GM12891 (cell line): Measurements from ENCODE around the gene OLFML3.

Source experiments
- DNase-seq: peaks from one replicate; pipeline ENCODE4 v3.0.0; 2011; ENCODE audit warnings: low spot score; ENCODE audit not compliant: insufficient read length
- FAIRE-seq: peaks from 2 replicates; lab custom pipeline; 2011; peaks lifted over from hg19 to GRCh38; lab: Jason Lieb, UNC
- PAX5 ChIP-seq: IDR thresholded peaks from 2 replicates; pipeline ENCODE4 v1.6.1; 2011; ENCODE audit warnings: low read length, moderate library complexity, mild to moderate bottlenecking; ENCODE audit not compliant: insufficient read depth, severe bottlenecking
- POLR2A ChIP-seq: IDR thresholded peaks from 2 replicates; pipeline ENCODE4 v1.6.1; 2011; ENCODE audit warnings: low read depth, low read length, control low read depth
- POLR2AphosphoS5 ChIP-seq: IDR thresholded peaks from 2 replicates; pipeline ENCODE4 v1.6.1; 2011; ENCODE audit warnings: low read depth, low read length, control low read depth
- POU2F2 ChIP-seq: IDR thresholded peaks from 2 replicates; pipeline ENCODE4 v1.6.1; 2011; ENCODE audit warnings: low read depth, mild to moderate bottlenecking, control low read depth, low read length, moderate library complexity
- SPI1 ChIP-seq: IDR thresholded peaks from 2 replicates; pipeline ENCODE4 v1.6.1; 2011; ENCODE audit warnings: low read depth, low read length, control low read depth
- TAF1 ChIP-seq: IDR thresholded peaks from 2 replicates; pipeline ENCODE4 v1.6.1; 2011; ENCODE audit warnings: low read depth, low read length, control low read depth

OLFML3 gene

DNA sequence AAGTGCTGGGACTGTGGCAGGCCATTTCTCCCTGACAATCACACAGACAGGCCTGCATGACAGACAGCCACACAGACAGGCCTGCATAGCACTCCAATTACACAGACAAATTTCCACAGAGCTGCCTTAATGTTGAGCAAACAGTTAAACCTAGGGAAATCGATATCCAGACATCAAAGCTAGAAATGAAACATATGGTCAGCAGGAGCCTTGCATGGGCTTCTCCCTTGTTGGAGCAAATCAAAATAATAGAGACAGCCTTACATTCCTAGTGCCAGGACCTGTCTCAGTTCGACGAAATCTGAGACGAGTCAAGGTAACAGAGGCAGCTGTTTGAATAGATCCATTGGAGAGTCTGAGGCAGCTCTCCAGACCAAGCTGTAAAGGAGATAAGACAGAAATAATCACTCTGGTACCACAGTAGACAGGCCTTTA, 42.4 kb downstream of the OLFML3 start:
- DNase-seq, result no peak
- no peak for FAIRE-seq
- TF ChIP-seq POU2F2 (no peak), TAF1 (no peak), POLR2AphosphoS5 (no peak), PAX5 (no peak), POLR2A (no peak), SPI1 (no peak)

DNA sequence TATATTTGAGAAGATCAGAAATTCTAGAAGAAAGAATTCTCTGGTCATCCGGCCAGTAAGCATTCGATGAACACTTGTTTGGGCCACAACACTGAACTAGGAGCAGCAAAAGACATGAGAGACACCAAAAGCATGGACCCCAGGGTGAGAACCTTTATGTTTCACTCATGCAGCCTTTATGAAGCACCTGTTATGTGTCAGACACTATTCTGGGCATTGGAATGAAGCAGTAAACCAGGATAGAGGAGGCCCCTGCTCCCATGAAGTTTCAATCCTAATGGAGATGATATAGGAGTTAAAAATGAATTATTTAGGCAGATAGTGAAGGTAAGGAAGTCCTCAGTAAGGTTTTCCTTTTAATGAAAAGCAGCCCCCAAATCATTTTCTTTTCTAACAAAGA, 43.6 kb downstream of the OLFML3 start:
- no peak for DNase-seq
- TF ChIP-seq PAX5, result no peak
- TF ChIP-seq TAF1, result no peak
- TF ChIP-seq POU2F2, result no peak
- TF ChIP-seq POLR2A, result no peak
- no peak for TF ChIP-seq SPI1
- no peak for TF ChIP-seq POLR2AphosphoS5
- FAIRE-seq, result no peak

- FAIRE-seq, result no peak
- no peak for TF ChIP-seq PAX5
- no peak for TF ChIP-seq TAF1
- no peak for TF ChIP-seq SPI1
Measured at GRCh38 chr1:114023377-114023776, 44.1 kb downstream of the OLFML3 start.

DNA sequence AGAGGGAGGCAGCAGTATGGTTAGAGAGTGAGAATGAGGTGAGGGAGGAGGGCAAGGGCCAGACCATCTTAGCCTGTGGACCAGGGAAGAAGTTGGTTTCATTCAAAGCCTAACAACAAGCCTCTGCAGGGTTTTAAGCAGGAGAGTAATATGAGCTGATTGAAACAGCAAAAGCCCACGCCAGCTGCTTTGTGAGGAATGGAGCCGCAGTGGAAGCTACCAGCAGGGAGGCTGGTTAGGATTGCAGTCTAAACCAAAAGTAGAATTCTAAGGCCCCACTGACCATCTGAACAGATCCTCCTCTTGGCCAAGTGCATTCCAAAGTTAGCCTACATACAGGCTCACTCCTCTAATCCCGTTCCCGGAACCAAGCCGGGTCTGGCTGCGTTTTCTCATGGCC, 44.8 kb downstream of the OLFML3 start:
- TF ChIP-seq TAF1 (no peak), POLR2AphosphoS5 (no peak), SPI1 (no peak), POU2F2 (no peak), PAX5 (no peak), POLR2A (no peak)
- no peak for DNase-seq
- FAIRE-seq, result no peak

More at GRCh38 chr1:114023377-114023776, 44.1 kb downstream of the OLFML3 start:
- no peak for DNase-seq

- FAIRE-seq, result no peak
- no peak for DNase-seq
- no peak for TF ChIP-seq POLR2AphosphoS5
- no peak for TF ChIP-seq POLR2A
- no peak for TF ChIP-seq POU2F2
Measured at GRCh38 chr1:114025609-114026401, 46.5 kb downstream of the OLFML3 start.

GRCh38 chr1:114026797-114027196, 47.5 kb downstream of the OLFML3 start:
- DNase-seq, result no peak
- FAIRE-seq, result no peak
- no peak for TF ChIP-seq POLR2A
- no peak for TF ChIP-seq TAF1
- TF ChIP-seq POLR2AphosphoS5, result no peak
- no peak for TF ChIP-seq POU2F2
- no peak for TF ChIP-seq SPI1
- TF ChIP-seq PAX5, result no peak
